SK-N-MC (cell line): ENCODE measurements around the gene EMP2.

Source experiments
- FOXP2 ChIP-seq: optimal IDR thresholded peaks from 2 replicates; pipeline ENCODE3; 2011; ENCODE audit warnings: mild to moderate bottlenecking, moderate library complexity; ENCODE audit not compliant: insufficient read depth; ENCODE audit errors: extremely low read length, control extremely low read depth
- POLR2AphosphoS5 ChIP-seq: IDR thresholded peaks from 2 replicates; pipeline ENCODE4 v1.6.1; 2012; ENCODE audit warnings: mild to moderate bottlenecking, low read depth, low read length, borderline replicate concordance

GRCh38 chr16:10605636-10606035, 25.2 kb upstream of the EMP2 start:
- TF ChIP-seq POLR2AphosphoS5, result no peak
- no peak for TF ChIP-seq FOXP2
